ENCODE results near the gene CREB3L1. TPM values are rescaled to one million over a fixed set of nuclear protein-coding genes. Genes with fewer than 3 reads are reported as not detected.

The CREB3L1 gene
- total and polyA plus RNA-seq, 2 of the 13 experiments (the other 11 are each of a cell fraction or from before 2014, with no cell fraction given) = not detected

GRCh38 chr11:46259971-46260560, 17.4 kb upstream of the CREB3L1 start:
- POLR2A ChIA-PET = interaction anchor here (1.7 kb wide), 1 partner anchor 17 kb away, joined by 4 read pairs; no protein-coding TSS in a partner anchor
- Histone ChIP-seq H3K9ac (ENCODE audit: insufficient read depth, low read depth, low read length) (no peak overlapping the region), H3K27ac (ENCODE audit: extremely low read length, insufficient read depth, low read length) (no peak overlapping the region), H3K27me3 (ENCODE audit: control insufficient read depth in 1 of 2, insufficient read depth in 2 of 2, low read length in 2 of 2) (peaks cover 0 to 9% of the 10 kb centered on the region in 2 experiments; a peak in 1 of 5 replicates), H3K4me3 (replicated peaks in 1 of 3; ENCODE audit: insufficient read depth in 1 of 3, low read depth in 2 of 3, low read length in 3 of 3) (no peak overlapping the region), H3K9me3 (ENCODE audit: low read length) (no peaks in the 10 kb centered on the region), H2AFZ (ENCODE audit: low read length) (no peak overlapping the region), H4K20me1 (ENCODE audit: insufficient read depth, low read length) (no peaks in the 10 kb centered on the region), H3K4me2 (ENCODE audit: low read depth, low read length) (no peak overlapping the region), H3K36me3 (replicated peaks in 1 of 2; ENCODE audit: control insufficient read depth in 1 of 2, insufficient read depth in 2 of 2, low read length in 2 of 2) (no peaks in the 10 kb centered on the region), H3K79me2 (ENCODE audit: insufficient read depth, low read length) (no peaks in the 10 kb centered on the region), H3K4me1 (ENCODE audit: insufficient read depth, low read length) (no peaks in the 10 kb centered on the region)
- ATAC-seq (no peak), DNase-seq (ENCODE audit: low spot score) (no peak), FAIRE-seq (no peak)
- in situ Hi-C loops (cut with HindIII; ENCODE audit: extremely low pct_ligation_motif_present, low pct_unique_long_range_greater_than_20kb) (no loop called here), intact Hi-C loops (cut with micrococcal nuclease; ENCODE audit: unreplicated experiment) (no loop called here)
- BruUV-seq (replicated peaks) = no TSS peak
- CTCF ChIA-PET (ENCODE audit: low intra/inter-chr PET ratio, low total read pairs) = no interaction called here
- TF ChIP-seq, protein P1, sequence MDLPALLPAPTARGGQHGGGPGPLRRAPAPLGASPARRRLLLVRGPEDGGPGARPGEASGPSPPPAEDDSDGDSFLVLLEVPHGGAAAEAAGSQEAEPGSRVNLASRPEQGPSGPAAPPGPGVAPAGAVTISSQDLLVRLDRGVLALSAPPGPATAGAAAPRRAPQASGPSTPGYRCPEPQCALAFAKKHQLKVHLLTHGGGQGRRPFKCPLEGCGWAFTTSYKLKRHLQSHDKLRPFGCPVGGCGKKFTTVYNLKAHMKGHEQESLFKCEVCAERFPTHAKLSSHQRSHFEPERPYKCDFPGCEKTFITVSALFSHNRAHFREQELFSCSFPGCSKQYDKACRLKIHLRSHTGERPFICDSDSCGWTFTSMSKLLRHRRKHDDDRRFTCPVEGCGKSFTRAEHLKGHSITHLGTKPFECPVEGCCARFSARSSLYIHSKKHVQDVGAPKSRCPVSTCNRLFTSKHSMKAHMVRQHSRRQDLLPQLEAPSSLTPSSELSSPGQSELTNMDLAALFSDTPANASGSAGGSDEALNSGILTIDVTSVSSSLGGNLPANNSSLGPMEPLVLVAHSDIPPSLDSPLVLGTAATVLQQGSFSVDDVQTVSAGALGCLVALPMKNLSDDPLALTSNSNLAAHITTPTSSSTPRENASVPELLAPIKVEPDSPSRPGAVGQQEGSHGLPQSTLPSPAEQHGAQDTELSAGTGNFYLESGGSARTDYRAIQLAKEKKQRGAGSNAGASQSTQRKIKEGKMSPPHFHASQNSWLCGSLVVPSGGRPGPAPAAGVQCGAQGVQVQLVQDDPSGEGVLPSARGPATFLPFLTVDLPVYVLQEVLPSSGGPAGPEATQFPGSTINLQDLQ (CRISPR knock-in tag; IDR thresholded peaks at IDR 0.05) = no peak
- no peak for TF ChIP-seq ZMYM3 (CRISPR knock-in tag; IDR thresholded peaks at IDR 0.05)
- 0 out of 2 replicates have a peak, but pooled peaks have one; percentile 7 for TF ChIP-seq RFX1 (IDR thresholded peaks at IDR 0.05)
- WGBS (ENCODE audit: low lambda C conversion rate) = 48% methylated on average over 10 of the region's 10 CpGs

DNA sequence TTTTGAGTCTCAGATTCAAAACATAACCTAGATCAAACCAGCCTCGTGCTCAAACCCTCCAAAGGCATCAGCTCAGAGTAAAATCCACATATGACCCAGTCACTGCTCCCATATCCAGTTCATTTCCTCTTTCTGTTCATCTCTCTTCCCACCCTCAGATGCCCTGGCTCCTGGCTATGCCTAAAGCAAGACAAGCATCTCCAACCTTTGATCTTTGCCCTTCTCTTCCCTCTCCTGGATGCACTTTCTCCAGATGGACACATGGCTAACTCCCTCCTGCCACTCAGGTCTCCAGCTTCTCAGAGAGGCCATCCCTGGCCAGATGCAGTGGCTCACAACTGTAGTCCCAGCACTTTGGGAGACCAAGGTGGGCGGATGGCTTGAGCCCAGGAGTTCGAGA, 14.3 kb upstream of the CREB3L1 start:
- no peak for ATAC-seq

More for the DNA sequence above, 14.3 kb upstream of the CREB3L1 start:
- Histone ChIP-seq H3K4me2 (ENCODE audit: low read depth, low read length) (no peak overlapping the region), H3K27me3 (ENCODE audit: control insufficient read depth in 1 of 2, insufficient read depth in 2 of 2, low read length in 2 of 2) (peaks cover 0 to 20% of the 10 kb centered on the region in 2 experiments; a peak in 2 of 5 replicates), H4K20me1 (ENCODE audit: insufficient read depth, low read length) (no peaks in the 10 kb centered on the region), H3K9ac (ENCODE audit: insufficient read depth, low read depth, low read length) (no peak overlapping the region), H3K79me2 (ENCODE audit: insufficient read depth, low read length) (no peaks in the 10 kb centered on the region), H3K4me3 (replicated peaks in 1 of 3; ENCODE audit: insufficient read depth in 1 of 3, low read depth in 2 of 3, low read length in 3 of 3) (no peak overlapping the region), H2AFZ (ENCODE audit: low read length) (no peak overlapping the region), H3K27ac (ENCODE audit: extremely low read length, insufficient read depth, low read length) (no peak overlapping the region), H3K9me3 (ENCODE audit: low read length) (no peaks in the 10 kb centered on the region), H3K36me3 (replicated peaks in 1 of 2; ENCODE audit: control insufficient read depth in 1 of 2, insufficient read depth in 2 of 2, low read length in 2 of 2) (no peaks in the 10 kb centered on the region), H3K4me1 (ENCODE audit: insufficient read depth, low read length) (no peaks in the 10 kb centered on the region)
- no peak for FAIRE-seq
- no peak for DNase-seq (ENCODE audit: low spot score)
- intact Hi-C loops (cut with micrococcal nuclease; ENCODE audit: unreplicated experiment) (no loop called here), in situ Hi-C loops (cut with HindIII; ENCODE audit: extremely low pct_ligation_motif_present, low pct_unique_long_range_greater_than_20kb) (no loop called here)
- POLR2A ChIA-PET = no interaction called here
- CTCF ChIA-PET (ENCODE audit: low intra/inter-chr PET ratio, low total read pairs) = no interaction called here
- 3% methylated on average over 3 of the region's 3 CpGs for WGBS (ENCODE audit: low lambda C conversion rate)
- TF ChIP-seq MIXL1 (CRISPR knock-in tag; IDR thresholded peaks at IDR 0.05) (no peak), SKI (IDR thresholded peaks at IDR 0.05; ENCODE audit: partially characterized antibody) (no peak), ZBTB38 (CRISPR knock-in tag; IDR thresholded peaks at IDR 0.05) (no peak), ERF (CRISPR knock-in tag; IDR thresholded peaks at IDR 0.05) (no peak), GATAD1 (CRISPR knock-in tag; IDR thresholded peaks at IDR 0.05) (no peak), TCF7L2 (IDR thresholded peaks at IDR 0.05; ENCODE audit: low read depth, low read length) (no peak), RCOR2 (CRISPR knock-in tag; IDR thresholded peaks at IDR 0.05) (no peak), RBAK (CRISPR knock-in tag; IDR thresholded peaks at IDR 0.05) (peak; percentile 50; the same call in 1 of the 2 replicates)
- TF ChIP-seq, protein P2, sequence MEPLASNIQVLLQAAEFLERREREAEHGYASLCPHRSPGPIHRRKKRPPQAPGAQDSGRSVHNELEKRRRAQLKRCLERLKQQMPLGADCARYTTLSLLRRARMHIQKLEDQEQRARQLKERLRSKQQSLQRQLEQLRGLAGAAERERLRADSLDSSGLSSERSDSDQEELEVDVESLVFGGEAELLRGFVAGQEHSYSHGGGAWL (CRISPR knock-in tag; IDR thresholded peaks at IDR 0.05) = no peak
- BruUV-seq (replicated peaks) = no TSS peak
